T-helper 1 cell treated with Interleukin-12 subunit alpha and Interleukin-12 subunit beta and Interleukin-4 antibody, amounts not matched to agents 30 ng/mL and 1 ng/mL, for 36 hours (primary cell): Measurements from ENCODE around the gene DDC. TPM values are rescaled to one million over a fixed set of nuclear protein-coding genes. Genes with fewer than 3 reads are reported as not detected.

Experiments
- intact Hi-C: fragments of 100-400 bp; cut with micrococcal nuclease; formaldehyde crosslinking; loops from one replicate; pipeline ENCODE4 v1.15.1; 2024
- total RNA-seq: library from RNA; stranded (reverse); gene quantifications from 2 replicates; pipeline ENCODE4 v1.2.3, GENCODE V29; 2022

DDC gene, protein sequence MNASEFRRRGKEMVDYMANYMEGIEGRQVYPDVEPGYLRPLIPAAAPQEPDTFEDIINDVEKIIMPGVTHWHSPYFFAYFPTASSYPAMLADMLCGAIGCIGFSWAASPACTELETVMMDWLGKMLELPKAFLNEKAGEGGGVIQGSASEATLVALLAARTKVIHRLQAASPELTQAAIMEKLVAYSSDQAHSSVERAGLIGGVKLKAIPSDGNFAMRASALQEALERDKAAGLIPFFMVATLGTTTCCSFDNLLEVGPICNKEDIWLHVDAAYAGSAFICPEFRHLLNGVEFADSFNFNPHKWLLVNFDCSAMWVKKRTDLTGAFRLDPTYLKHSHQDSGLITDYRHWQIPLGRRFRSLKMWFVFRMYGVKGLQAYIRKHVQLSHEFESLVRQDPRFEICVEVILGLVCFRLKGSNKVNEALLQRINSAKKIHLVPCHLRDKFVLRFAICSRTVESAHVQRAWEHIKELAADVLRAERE
- total RNA-seq, result not detected in 2 replicates

DNA sequence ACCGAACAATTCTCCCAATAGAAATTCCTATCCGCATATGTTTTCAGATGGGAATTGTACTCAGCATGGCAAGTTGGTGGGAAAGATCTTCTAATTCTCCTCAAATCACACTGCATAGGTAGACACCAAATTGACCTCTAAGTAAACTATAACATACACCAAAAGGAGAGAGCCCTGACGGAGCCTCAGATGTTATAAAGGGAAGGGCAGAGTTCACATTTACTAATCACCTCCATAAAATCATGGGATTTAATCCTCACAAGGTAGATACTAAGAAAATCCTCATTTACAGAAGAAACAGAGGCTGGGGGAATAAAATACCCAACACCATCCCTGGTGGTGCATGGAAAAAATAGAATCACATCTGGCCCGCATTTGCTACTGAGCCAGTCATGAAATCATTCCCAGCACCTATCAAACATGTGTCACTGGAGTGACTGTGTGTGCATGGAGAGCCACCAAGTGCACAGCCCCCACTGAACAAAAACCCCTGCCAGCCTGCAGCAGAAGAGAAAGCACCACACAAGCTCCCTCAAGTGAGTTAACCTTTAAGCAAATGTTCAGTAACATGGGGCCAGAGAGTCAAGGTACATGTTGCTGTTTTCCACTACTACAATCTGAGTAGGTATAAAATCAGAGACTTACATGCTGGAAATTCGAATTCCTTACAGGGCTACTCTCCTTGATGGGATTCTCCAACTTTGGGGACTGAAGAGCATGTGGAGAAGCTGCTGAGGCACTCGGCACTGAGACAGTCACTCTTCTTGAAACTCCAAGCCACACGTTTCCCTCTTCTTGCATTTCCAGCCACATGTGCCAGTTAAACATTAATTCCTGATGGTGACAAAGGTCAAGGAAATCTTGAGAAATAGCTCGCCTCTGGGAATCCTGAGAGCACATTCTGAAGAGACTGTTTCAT, at the start of gene DDC:
TSS of gene DDC (minus strand) at position 766 of the 919 bp plus-strand sequence. CDS start 21,320 bp downstream, outside the sequence.
- intact Hi-C loops, result no loop called here

DNA sequence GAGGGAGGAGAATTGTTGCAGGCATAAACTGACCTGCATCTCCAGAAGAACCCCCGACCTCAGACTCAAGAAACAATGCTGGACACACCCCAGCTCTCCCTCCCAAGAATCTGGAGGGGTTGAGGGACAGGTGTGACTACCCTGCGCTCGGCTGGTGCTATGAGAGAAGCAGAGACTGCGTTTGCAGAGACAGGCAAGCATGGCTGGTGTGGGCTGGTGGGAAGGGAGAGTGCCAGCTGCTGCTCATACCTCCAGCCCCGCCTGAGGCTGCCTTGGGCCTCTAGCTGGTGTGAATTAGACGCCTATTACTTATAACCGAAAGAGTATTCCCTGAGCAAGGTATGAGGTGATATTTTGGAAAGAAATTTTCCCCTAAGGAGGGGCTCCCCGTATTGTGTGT, 48.3 kb upstream of the DDC start:
- intact Hi-C loops, result loop anchor here (5.0 to 10.0 kb wide), 3 partner anchors 451 to 509 kb away; no protein-coding TSS in a partner anchor

DNA sequence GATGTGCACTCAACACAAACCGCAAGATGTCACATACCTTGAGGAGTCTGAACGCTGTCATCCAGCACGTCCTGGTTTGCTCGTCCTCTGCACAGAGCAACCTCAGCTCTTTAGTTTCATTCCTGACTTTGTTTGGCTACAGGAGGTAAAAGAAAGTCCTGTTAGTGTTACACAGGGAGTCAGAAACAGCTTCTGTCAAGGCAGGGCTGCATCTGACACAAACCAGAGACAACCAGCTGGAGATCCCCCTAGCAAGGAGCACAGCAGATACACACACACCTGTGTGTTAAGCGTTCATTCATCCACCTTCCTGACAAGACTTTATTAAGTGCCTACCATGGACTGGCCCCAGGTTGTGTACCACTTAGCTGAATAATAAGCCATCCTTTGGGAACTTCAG, 47.5 kb upstream of the DDC start:
- intact Hi-C loops, result loop anchor here (5.0 to 10.0 kb wide), 3 partner anchors 452 to 510 kb away; no protein-coding TSS in a partner anchor

DNA sequence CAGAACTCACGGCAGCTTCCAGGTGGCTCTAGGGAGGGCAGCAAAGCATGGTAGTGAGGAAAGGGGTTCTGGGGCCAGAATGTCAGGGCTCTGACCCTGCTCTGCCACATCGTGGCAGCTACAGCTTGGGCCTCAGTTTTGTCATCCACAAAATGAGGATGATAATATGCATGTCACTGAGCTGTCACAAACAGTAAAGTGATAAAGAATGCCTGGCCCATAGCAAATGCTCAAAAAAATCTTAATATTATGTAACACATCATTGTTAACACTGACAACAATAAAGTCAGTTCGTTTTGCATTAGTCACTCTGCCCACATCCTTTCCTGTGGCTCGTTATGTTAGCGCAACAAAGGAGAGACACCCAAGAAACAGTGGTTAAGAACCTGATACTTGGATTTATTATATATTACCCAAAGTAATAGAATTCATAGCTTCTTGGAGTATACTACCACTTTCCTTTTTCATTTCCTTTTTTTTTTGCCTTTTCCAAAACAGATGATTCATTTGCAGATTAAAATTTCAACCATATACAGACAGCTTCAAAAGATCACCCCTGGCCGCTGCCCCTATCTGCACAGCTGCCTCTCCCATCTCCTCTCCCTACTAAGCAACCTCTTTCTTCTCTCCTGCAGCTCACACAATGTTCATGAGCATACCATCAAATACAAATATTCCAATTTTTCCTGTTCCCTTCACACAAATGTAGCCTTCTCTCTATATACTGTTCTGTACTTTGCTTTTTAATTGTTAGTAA, 45.5 kb upstream of the DDC start:
- intact Hi-C loops, result loop anchor here (1.0 to 10.0 kb wide), 5 partner anchors 23 to 512 kb away; no protein-coding TSS in a partner anchor

DNA sequence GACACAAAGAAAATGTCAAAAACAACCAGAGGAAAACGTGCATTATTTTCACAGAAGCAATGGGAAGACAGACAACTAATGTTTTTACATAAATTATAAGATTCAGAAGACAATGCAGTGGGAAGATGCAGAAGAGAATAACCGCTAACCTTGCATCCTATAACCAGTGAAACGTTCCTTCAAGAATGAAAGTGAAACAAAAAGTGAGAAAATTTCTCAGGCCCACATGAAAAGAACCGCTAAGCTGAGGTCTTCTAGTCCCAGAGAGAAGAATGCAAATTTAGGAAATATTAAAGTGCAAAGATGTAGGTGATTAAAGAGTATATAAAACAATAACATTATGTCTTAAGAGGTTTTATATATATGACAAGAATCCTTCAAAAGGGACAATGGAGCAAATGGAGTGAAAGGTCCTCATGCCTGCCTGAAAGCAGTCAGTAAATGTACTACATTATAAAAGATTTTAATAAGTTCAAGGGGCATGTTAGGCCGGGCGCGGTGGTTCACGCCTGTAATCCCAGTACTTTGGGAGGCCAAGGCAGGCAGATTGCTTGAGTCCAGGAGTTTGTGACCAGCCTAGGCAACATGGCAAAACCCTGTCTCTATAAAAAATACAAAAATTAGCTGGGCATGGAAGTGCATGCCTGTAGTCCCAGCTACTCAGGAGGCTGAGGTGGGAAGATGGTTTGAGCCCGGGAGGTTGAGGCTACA, 43.1 kb upstream of the DDC start:
- intact Hi-C loops, result loop anchor here (1.0 to 5.0 kb wide), 6 partner anchors 13 to 554 kb away; partner anchors contain the start of gene FIGNL1

DNA sequence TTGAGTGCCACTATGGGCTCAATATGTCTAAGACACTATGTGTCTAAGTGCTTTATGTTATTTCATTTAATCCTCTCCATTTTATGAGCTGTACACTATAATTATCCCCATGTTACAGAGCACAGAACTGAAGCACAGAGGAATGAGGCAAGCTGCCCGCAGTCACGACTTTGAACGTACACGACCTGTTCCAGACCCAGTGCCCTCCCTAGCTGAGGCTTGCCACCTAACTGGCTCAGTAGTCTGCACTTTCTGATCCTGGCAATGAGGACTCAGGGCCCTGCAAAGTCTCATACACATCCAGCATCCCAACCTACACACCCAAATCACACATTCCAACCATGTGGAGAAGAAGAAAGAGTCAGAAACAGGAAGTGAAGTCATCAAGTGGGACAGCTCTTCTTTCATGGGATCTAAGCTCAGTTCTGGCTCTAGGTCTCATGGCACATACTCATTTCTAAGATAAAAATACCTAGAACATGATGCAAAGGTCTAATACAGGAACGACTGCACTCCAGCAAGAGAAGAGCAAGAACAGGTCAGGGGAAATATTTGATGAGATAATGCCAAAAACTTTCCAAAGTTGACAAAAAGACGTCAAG, 42.4 kb upstream of the DDC start:
- intact Hi-C loops, result loop anchor here (1.0 to 5.0 kb wide), 6 partner anchors 12 to 555 kb away; partner anchors contain the start of gene FIGNL1

DNA sequence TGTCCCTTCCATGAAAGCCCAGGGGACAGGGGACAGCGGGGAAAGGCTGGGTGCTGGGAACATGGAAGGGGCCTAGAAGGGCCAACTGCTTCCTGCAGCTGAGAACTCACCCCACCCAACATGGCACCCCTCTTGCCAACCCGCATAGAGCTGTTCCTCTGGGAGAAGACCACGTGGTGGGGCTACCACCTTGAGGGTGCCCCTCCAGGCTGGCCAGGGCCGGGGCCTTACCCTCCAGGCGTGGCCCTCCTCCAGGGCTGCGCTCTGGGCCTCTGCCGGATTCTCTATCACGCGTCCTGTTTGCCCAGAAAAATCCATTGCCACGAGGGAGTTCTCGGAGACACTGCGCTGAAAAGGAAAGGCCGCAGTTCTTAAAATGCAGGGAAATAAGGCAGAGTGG, 39.9 kb upstream of the DDC start:
- intact Hi-C loops, result loop anchor here (5.0 kb wide), 1 partner anchor 557 kb away; no protein-coding TSS in a partner anchor

DNA sequence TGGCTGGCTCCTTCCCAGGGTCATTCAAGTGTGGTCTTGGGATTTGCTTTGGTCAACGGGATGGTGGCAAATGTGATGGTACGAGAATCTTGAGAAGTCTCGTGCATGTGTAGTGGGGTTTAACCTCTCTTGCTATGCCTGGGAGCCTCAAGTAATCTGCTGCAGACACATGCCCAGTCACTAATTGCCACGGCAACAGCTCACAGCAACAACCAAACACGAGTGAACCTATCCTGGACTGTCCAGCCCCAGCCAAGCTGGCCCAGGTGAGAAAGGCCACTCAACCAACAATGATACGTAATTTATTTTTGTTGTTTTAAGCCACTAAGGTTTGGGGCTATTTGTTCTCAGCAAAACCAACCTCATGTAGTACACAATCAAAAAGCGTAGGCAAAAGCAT, 38.1 kb upstream of the DDC start:
- intact Hi-C loops, result no loop called here

DNA sequence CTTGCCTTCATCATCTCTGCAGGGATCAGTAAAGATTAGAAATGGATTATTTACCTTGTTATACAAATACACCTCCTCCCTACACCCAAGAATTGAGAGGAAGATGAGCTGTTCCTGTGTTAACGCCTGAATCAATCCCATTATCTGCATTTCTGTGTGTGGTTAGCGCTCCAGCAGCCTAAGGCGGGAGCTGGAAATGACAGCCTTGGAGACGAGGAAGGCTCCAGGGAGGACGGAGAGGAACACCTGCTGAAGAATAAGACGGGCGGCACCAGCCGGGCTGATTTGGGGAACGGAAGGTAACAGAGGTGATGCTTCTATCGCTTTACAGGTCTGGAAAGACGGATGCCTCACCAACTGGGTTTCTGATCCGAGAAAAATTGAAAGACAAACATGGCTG, 34.2 kb upstream of the DDC start:
- intact Hi-C loops, result no loop called here

DNA sequence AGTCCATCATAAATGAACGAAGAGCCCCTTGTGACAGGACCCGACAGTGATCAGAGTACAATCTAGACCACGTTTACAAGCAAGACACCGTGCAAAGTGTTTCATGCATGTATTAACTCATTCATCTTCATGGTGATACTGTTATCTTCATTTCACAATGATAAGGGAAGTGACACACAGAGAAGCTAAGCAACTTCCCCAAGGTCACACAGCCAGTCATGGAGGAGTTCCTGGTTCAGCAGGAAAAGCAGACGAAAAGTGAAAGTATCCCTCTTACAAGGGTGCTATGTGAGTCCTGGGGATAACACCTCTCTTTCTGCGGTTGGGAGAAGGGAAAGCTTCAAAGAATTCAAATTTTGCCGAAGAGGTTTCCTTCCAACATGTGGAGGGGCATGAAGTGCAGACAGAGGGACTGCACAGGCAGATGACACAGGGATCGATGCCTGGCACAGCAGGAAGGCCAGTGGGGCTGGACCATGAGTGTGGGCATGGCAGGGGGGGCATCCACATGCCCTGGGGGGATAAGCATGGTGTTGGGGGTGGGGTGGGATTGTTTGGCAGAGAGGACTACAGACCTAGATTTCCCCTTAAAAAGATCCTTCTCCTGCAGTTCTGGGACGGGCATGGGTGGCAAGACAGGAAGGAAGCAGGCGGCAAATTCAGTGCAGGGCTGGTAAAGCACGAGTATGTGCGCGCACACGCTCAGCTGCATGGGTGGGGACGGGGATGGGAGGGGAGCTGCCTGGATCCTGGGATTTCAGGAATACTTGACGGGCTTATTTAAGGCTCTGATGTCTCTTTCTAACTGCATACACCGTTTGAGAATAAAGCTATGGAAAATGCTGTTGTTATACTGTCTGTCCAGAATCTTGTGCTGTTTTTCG, 33.5 kb upstream of the DDC start:
- intact Hi-C loops, result no loop called here

DNA sequence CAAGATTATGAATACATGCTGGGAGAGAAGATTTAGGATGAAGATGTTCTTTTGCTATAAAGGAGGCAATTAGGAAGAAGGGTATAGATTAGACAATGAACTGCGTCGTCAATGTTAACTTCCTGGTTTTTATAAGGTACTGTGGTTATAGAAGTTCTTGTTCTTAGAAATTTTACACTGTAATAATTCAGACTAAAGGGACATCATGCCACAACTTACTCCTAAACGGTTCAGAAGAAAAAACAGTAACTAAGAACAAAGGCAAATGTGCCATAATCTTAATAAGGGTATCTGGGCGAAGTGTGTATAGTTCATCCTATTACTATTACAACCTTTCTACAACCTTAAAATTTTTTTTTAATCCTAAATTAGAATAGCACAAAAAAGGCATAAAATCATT, 31.3 kb upstream of the DDC start:
- intact Hi-C loops, result no loop called here

DNA sequence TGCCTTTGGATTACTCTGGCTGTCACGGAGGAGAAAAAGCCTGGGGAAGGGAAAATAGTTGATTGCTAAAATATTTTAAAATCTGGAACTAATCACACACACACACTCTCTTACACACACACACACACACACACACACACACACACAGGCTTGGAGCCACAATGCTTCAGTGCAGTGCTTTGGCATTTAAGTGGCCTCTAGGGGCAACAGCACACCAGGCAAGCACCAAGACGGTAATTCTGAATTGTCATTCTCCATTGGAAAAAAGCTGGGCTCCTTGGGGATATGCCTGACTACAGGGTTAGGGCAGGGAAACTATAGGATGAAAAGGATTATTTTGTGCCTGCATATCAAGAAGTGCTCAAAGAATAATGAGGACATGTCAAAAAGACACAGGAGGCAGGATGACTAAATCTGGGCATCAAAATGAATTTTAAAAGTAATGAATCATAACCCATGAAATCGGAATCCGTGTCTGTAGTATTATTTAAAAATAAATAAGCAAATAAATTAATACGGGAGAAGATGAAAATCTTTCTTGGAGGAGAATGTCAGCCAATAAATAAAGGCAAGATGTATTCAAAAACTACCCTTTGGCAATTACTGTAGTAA, 30.4 kb upstream of the DDC start:
- intact Hi-C loops, result loop anchor here (1.0 kb wide), 2 partner anchors 13 to 38 kb away; no protein-coding TSS in a partner anchor

DNA sequence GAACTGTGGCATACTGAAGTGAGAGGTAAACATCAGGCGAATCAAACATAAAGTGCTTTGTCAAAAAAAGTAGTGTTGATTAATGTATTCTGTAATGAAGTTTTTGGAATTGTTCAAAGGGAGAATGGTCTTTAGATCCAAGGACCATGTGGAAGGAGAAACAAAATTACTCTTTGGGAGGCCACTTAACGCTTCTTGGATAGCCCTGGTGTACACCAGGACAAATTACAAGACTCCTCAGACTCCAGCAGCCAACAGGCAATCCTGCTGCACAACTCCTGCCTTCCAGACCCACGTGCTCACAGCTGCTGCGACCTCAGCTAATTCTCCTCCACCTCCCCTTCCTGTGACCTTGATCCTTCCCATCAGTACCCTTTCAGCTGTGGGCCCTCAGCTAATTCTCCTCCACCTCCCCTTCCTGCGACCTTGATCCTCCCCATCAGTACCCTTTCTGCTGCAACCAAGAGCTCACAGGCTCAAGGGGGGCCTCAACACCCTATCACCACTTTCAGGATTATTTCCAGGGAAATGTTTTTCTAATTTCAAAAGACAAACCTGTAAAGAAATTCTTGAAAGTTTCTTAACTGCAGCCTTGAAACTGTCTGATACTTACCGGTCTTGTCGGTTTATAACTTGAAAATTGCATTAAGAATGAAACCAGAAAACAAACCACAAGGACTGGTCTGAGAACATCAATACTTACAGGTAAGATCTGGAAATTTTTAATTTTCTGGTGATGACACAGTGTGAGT, 29.7 kb upstream of the DDC start:
- intact Hi-C loops, result loop anchor here (1.0 kb wide), 2 partner anchors 13 to 38 kb away; no protein-coding TSS in a partner anchor

DNA sequence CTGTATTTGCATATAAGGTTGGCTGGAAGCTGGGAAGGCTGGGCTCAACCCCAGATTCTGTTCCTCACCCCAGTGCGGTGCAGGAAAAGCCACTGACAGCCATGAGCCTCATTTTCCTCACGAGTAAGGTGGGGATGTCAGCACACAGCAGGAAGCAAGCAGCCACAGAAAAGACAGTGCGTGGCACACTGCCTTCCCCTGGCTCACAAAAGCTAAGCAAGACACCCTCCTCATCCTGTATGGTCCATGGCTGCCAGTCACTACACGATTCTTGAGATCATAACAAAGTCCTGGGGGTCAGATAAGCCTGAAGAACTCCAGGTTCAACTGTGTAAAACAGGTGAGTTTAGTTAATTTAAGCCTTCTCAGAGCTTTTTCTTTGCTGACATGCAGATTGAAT, 28.9 kb upstream of the DDC start:
- intact Hi-C loops, result no loop called here

DNA sequence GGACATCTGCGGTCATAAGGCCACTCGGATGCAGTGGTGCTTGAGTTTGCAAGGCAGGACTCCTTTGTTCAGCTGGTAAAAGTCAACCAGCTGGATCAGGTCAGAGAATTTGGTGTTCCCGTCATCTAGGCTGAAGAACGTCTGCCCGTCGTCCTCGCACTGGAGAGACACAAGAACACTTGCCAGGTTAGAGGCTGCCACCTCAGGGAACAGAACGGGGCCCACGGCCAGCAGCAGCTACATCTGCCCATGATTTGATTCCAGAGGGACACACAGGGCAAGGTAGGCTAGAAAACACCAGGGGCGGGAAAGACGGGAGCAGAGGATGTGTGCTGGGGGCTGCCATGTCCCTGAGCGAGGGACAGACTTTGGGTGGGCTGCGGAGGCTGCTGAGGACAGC, 27.7 kb upstream of the DDC start:
- intact Hi-C loops, result no loop called here

DNA sequence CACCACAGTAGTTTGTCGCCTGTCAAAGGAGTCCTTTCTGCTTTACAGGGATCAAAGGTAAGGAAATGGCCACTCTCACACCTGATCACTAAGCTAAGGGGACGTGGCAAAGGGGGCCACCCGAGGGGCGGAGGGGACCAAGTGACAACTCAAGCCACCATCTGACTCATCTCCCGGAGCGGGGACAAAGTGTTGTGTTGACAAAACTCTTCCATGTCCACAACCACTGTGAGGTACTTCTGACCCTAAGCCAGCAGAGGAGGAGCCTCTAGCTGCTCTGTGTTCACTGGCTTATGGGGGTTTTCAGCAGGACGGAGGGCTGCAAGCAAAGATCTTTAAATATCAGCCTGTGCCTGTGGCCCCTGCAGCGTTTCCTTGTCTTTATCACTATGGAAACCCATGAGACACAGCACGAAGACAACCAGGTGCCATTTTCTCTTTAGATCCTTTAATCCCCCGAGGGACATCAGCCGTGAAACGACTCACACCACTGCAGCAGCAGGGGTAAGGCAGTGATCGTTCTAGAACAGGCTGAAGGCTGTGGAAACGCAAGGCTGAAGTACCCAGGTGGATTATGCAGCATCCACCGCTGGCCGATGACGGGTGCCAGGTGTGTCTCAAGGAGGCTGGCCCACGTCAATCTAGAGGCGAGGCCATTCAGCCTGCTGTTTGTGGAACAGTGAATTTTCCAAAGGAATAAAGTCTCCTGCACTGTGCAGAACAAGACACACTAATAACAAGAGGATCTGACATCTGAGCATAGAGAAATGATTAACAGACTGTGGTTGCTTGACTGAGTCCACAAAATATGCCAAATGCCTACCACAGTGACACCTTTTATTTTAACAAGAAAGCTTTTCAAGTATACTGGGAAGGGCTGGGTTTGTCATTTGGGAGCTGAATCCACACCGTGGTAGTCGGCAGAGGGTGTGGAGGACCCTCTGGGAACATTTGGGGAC, 26.6 kb upstream of the DDC start:
- intact Hi-C loops, result no loop called here
